Measurements from ENCODE around the gene PRKAR1A.
"Not testable (repeated sequence)": the region's sequence is repeated elsewhere in the genome, so short reads cannot be mapped to it uniquely, and the experiment has no call there.

Gene PRKAR1A

GRCh38 chr17:68511671-68512246 is 471 bp upstream of the PRKAR1A start:
- peak; percentile 57 for DNase-seq

- no peak for DNase-seq
Observed at GRCh38 chr17:68512960-68513474, 787 bp downstream of the PRKAR1A start.

- DNase-seq = no peak
Observed at GRCh38 chr17:68513932-68514331, 1.7 kb downstream of the PRKAR1A start.

- DNase-seq = no peak
Observed at GRCh38 chr17:68514831-68515635, 2.8 kb downstream of the PRKAR1A start.

- DNase-seq = no peak
Observed at GRCh38 chr17:68516732-68517131, 4.5 kb downstream of the PRKAR1A start.

- not testable (repeated sequence) for DNase-seq
Observed at GRCh38 chr17:68517605-68518004, 5.4 kb downstream of the PRKAR1A start.

GRCh38 chr17:68518063-68518815 is 6.0 kb downstream of the PRKAR1A start:
- no peak for DNase-seq

GRCh38 chr17:68519051-68519450 is 6.8 kb downstream of the PRKAR1A start:
- DNase-seq = not testable (repeated sequence)

- no peak for DNase-seq
Observed at GRCh38 chr17:68519911-68520310, 7.7 kb downstream of the PRKAR1A start.

- DNase-seq = no peak
Observed at GRCh38 chr17:68522266-68522665, 10.0 kb downstream of the PRKAR1A start.

- no peak for DNase-seq
Observed at GRCh38 chr17:68526548-68526947, 14.3 kb downstream of the PRKAR1A start.

- no peak for DNase-seq
Observed at GRCh38 chr17:68527314-68527713, 15.1 kb downstream of the PRKAR1A start.

- DNase-seq = no peak
Observed at GRCh38 chr17:68531252-68531651, 19.0 kb downstream of the PRKAR1A start.

GRCh38 chr17:68532826-68533225 is 20.6 kb downstream of the PRKAR1A start:
- no peak for DNase-seq

GRCh38 chr17:68533887-68534694 is 21.9 kb downstream of the PRKAR1A start:
- no peak for DNase-seq

GRCh38 chr17:68534695-68535088 is 22.5 kb downstream of the PRKAR1A start:
- DNase-seq = no peak

GRCh38 chr17:68535922-68536321 is 23.7 kb downstream of the PRKAR1A start:
- no peak for DNase-seq

GRCh38 chr17:68539548-68540467 is 27.6 kb downstream of the PRKAR1A start:
- DNase-seq = no peak

GRCh38 chr17:68540981-68541380 is 28.8 kb downstream of the PRKAR1A start:
- no peak for DNase-seq

- no peak for DNase-seq
Observed at GRCh38 chr17:68541816-68542215, 29.6 kb downstream of the PRKAR1A start.

GRCh38 chr17:68542698-68543463 is 30.7 kb downstream of the PRKAR1A start:
- DNase-seq = no peak

Data from NCI-H2029 treated with DMSO at 0.1 percent for 48 hours (cell line).